HG03520 (cell line): ENCODE results near the gene PGK1.
"Not testable (repeated sequence)": the region's sequence is repeated elsewhere in the genome, so short reads cannot be mapped to it uniquely, and the experiment has no call there.

ENCODE experiments used
- ATAC-seq: cut with Tn5 transposase; IDR thresholded peaks from one replicate; pipeline ENCODE4 v1.9.1; 2021; ENCODE audit warnings: mild to moderate bottlenecking, moderate library complexity; ENCODE audit not compliant: unreplicated experiment

PGK1 gene

GRCh38 chrX:78103623-78104446 lies at the start of gene PGK1:
PGK1 (plus strand) TSS chrX:78104248; CDS start chrX:78104341, 93 bp downstream.
- ATAC-seq, result peak; percentile 95

DNA sequence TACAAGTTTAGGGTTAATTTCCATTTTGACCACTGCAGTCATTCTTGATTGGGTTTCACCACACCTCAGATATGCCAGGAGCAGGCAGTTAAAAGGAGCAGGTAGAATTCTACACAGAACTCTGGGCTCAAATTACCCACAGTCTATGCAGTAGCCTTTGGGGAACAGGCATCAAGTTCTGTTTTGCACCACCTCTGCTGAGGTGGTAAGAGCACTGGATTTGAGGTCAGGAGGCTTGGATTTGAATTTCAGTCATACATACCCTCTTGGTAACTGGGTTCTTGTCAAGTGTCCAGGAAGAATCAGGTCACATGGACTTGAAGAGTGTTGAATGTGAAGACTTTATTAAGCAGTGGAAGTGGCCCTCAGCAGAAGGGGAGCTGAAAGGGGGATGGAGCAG lies 40.4 kb upstream of the PGK1 start:
- ATAC-seq, result no peak

DNA sequence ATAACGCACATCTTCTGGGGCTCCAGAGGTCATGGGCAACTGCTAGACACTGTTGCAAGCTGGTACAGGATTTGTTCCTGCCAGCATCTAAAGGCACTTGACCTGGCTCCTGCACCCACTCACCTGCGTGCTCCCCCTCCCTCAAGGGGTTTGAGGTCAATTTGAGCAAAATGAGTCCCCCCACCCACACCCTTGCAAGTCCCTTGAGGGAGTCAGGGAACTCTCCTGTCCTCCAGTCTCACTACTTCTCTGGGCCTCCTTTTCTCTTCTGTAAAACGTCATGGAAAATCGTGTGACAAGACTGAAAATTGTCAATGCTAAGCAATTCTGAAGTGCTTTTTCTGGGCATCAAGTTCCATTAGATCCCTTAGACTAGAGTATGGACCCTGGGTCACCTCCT lies 39.9 kb upstream of the PGK1 start:
- no peak for ATAC-seq

DNA sequence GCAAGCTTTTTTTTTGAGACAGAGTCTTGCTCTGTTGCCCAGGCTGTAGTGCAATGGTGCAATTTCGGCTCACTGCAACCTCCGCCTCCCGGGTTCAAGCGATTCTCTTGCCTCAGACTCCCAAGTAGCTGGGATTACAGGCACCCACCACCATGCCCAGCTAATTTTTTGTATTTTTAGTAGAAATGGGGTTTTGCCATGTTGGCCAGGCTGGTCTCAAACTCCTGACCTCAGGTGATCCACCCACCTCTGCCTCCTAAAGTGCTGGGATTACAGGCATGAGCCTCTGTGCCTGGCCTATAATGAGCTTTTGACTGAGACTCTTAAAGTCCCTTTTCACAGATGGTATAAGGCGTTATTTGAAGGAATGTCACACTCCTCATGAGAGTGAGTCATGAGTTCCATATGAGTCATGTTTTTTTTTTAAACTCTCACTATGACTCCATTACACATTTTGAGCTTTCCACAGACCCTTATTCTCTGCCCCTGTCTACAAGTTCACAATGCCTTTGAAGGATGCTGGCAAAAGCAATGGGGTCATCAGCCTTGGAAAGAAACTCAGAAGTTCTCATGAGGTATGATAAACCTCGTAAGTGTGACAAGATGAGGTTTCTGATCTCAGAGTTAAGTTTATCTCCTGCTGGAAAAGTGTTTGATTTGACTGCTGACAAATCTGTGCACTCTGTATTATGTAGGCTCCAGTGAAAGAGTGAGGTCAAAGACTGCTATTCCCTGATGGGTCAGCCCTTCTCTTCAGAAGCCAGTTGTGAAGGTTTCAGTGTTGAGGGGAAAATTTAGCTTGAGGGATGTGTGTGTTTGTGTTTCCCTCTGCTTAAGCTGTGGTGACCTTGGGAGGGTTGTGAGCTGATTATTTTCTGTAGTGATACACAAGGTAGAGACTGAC lies 39.1 kb upstream of the PGK1 start:
- ATAC-seq, result peak; percentile 88

- no peak for ATAC-seq
Observed at GRCh38 chrX:78066110-78066509, 37.9 kb upstream of the PGK1 start.

- no peak for ATAC-seq
Observed at GRCh38 chrX:78071331-78071730, 32.7 kb upstream of the PGK1 start.

GRCh38 chrX:78073147-78074077 lies 30.6 kb upstream of the PGK1 start:
- not testable (repeated sequence) for ATAC-seq

DNA sequence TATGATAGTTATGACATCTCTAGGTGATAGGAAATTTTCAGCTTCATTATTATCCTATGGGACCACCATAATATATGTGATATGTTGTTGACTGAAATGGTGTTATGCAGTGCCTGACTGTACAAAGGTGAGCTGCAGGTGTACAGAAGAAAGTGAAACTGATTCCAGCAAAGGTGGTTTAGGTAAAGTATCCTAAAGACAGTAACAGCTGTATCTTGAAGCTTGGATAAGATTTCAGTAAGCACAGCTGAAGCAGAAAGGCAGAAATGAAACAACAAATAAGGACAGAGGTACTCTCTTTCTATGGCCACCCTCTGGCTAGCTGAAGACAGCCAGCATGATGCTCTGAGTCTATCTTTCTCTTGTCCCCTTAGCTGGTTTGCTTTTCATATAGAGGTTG lies 30.0 kb upstream of the PGK1 start:
- no peak for ATAC-seq

GRCh38 chrX:78075787-78076389 lies 28.2 kb upstream of the PGK1 start:
- ATAC-seq, result no peak

- not testable (repeated sequence) for ATAC-seq
Observed at GRCh38 chrX:78081413-78081812, 22.6 kb upstream of the PGK1 start.

- ATAC-seq, result peak; percentile 87
Observed at GRCh38 chrX:78092296-78092695, 11.8 kb upstream of the PGK1 start.

- ATAC-seq, result no peak
Observed at GRCh38 chrX:78098108-78098507, 5.9 kb upstream of the PGK1 start.

DNA sequence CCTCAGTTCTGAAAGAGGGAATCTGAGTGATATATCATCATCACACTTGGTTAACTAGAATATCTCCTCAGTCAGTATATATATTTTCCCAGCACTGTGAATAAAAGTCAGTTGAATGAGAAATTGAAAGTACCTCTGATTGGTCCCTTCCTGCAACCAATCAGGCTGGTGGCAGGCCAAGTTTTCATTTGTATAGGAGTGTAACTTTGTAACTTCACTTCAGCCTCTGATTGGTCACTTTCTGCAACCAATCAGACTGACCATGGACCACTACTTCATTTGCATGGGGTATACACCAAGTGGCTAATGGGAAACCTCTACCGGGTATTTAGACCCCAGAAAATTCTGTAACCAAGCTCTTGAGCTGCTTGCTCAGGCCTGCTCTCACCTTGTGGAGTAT lies 2.0 kb upstream of the PGK1 start:
- ATAC-seq, result no peak

DNA sequence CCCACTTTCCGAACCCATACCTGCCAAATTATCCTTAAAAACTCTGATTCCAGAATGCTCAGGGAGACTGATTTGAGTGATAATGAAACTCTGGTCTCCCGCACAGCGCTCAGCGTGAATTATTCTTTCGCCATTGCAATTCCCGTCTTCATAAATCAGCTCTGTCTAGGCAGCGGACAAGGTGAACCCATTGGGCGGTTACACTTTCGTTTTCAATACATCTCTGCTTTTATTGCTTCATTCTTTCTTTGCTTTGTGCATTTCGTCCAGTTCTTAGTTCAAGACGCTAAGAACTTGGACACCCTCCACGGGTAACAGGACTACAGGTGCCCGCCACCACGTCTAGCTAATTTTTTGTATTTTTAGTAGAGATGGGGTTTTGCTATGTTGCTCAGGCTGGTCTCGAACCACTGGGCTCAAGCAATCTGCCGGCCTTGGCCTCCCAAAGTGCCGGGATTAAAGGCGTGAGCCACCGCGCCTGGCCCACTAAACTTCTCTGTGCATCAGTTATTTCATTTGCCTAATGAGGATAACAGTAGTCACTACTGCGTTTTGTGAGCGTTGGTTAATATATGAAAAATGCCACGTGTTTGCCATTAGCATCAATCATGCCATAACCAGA lies 936 bp upstream of the PGK1 start:
- no peak for ATAC-seq

DNA sequence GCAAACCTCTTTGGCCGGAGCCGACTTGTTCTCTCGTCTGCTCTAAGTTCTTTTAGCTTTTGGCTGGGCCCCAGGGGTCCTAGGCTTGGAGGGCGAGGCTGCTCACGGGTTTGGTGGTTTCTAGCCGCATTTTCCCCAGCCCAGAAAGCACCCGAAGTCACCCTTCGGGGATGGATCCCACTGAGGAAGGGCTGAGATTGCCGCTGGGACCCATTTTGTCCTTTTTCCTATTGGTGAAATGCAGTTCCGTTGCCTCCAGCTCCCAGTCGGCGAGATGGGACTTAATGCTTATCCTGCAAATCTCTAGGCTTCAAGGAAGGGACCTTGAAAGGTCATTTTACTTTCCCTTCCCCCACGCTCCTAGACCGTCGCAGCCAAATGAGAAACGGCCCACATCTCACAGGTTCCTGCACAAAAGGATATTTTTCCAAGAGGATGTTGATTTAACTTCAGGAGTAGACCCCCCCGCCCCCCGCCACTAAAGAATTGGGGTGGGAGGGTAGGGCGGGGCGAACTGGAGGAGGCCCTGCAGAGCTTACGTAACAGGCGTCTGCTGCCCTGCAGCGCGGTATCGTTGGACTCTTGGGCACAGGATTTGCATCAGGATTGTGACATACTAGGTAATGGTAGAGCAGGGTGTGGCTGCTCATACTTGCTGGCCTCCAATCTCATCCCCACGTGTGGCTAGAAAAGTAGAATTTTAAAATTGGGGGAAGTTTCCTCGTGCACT lies 564 bp downstream of the PGK1 start:
- ATAC-seq, result peak; percentile 32

GRCh38 chrX:78105944-78106650 lies 2.0 kb downstream of the PGK1 start:
- no peak for ATAC-seq

- ATAC-seq, result no peak
Observed at GRCh38 chrX:78106651-78106986, 2.6 kb downstream of the PGK1 start.

DNA sequence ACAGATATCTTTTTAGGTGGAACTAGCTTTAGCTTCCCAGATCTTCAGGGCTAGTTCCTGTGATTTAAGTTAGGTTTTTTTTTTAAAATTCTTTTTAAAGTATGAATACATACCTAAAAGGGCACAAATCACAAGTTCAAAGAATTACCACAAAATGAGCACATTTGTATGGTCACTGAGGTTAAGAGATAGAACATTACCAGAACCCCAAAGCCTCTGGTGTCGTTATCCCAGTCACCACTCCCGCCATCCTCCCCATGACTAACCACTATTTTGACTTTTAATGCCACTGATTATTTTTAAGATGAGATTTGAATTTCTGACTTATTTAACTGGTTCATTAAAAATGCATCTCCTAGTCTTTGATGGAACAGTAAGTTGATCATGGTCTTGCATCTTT lies 5.4 kb downstream of the PGK1 start:
- no peak for ATAC-seq
